ENCODE data around the gene SMTNL2.

SMTNL2 gene

DNA sequence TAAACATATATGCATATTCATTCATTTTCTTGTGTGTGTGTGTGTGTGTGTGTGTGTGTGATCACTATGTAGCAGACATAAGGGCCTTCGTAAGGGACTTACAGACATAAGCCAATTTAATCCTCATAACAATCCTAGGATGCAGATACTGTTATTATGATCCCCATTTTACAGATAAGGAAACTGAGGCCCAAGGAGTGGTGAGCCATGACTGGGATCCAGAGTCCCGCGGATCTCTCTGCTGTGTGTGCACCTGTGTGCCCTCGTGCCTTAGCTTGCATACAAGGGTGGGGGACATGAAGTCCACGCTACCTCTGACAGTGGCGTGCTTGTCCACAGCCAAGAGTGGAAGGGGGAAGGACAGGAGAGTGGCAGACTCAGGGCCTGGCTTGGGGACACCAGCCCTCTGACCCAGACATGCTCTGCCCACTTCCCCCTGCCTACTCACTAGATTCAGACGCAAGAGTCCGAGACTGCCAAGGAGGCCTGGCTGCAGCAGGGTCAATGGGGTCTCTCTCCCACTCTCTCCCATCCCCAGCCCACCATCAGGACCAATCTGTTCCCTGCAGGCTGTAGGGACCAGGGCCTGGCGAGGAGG, 9.8 kb upstream of the SMTNL2 start:
- H3K27ac ChIP-seq (ENCODE audit: low read depth, low read length, poor library complexity, severe bottlenecking) = no peak overlapping the region
- no peaks in the 10 kb centered on the region for H3K79me2 ChIP-seq (ENCODE audit: insufficient read depth, low read length)
- TF ChIP-seq CTCF (IDR thresholded peaks at IDR 0.05; ENCODE audit: low read length) (no peak), EZH2 (IDR thresholded peaks at IDR 0.05; ENCODE audit: borderline replicate concordance, low read length) (no peak)
- H3K4me1 ChIP-seq (ENCODE audit: insufficient read depth, low read length, severe bottlenecking) = no peaks in the 10 kb centered on the region
- no peak overlapping the region for H3K4me2 ChIP-seq (ENCODE audit: low read length)
- H3K9me3 ChIP-seq (ENCODE audit: low read length) = no peaks in the 10 kb centered on the region
- no peaks in the 10 kb centered on the region for H3K36me3 ChIP-seq (ENCODE audit: insufficient read depth, low read length)
- no peak overlapping the region for H3K9ac ChIP-seq (ENCODE audit: low read length)
- no peaks in the 10 kb centered on the region for H4K20me1 ChIP-seq (ENCODE audit: insufficient read depth, low read length)
- H2AFZ ChIP-seq (ENCODE audit: low read length) = no peak overlapping the region
- H3K9me2 ChIP-seq (ENCODE audit: low read depth, low read length) = no peaks in the 10 kb centered on the region
- H3K4me3 ChIP-seq (ENCODE audit: low read depth, low read length, poor library complexity, severe bottlenecking) = no peak overlapping the region
- H3K27me3 ChIP-seq (ENCODE audit: insufficient read depth, low read length) = peaks cover 14% of the 10 kb centered on the region; the same call in 1 of the 2 replicates
- no peaks in the 10 kb centered on the region for H3F3A ChIP-seq (ENCODE audit: insufficient read depth, low read length)

DNA sequence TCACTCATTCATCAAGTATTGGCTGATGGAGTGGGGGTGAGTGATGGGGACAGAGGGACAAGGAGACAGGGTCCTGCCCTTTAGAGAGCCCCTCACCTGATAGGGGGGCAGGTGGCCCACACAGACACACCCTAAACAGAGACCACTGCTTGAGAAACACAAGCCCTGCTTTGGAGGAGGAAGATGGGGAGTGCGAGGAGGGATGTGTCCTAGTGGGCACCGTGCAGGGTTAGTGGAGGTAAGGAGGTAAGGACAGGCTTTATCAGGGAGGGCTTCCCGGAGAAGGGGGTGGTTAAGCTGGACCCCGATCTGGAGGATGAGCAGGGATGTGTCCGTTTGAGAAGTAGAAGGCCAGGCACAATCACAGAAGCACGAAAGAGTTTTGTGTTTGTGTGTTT, 8.2 kb upstream of the SMTNL2 start:
- no peaks in the 10 kb centered on the region for H3K36me3 ChIP-seq (ENCODE audit: insufficient read depth, low read length)
- H3K4me2 ChIP-seq (ENCODE audit: low read length) = no peak overlapping the region
- H3K9me3 ChIP-seq (ENCODE audit: low read length) = no peaks in the 10 kb centered on the region
- no peak overlapping the region for H2AFZ ChIP-seq (ENCODE audit: low read length)
- H3K9me2 ChIP-seq (ENCODE audit: low read depth, low read length) = no peaks in the 10 kb centered on the region
- no peaks in the 10 kb centered on the region for H4K20me1 ChIP-seq (ENCODE audit: insufficient read depth, low read length)
- no peak for TF ChIP-seq CTCF (IDR thresholded peaks at IDR 0.05; ENCODE audit: low read length)
- no peak for TF ChIP-seq EZH2 (IDR thresholded peaks at IDR 0.05; ENCODE audit: borderline replicate concordance, low read length)
- H3K27me3 ChIP-seq (ENCODE audit: insufficient read depth, low read length) = peaks cover 17% of the 10 kb centered on the region
- H3F3A ChIP-seq (ENCODE audit: insufficient read depth, low read length) = no peaks in the 10 kb centered on the region
- no peak overlapping the region for H3K4me3 ChIP-seq (ENCODE audit: low read depth, low read length, poor library complexity, severe bottlenecking)
- no peaks in the 10 kb centered on the region for H3K79me2 ChIP-seq (ENCODE audit: insufficient read depth, low read length)
- H3K4me1 ChIP-seq (ENCODE audit: insufficient read depth, low read length, severe bottlenecking) = no peaks in the 10 kb centered on the region
- no peak overlapping the region for H3K27ac ChIP-seq (ENCODE audit: low read depth, low read length, poor library complexity, severe bottlenecking)
- no peak overlapping the region for H3K9ac ChIP-seq (ENCODE audit: low read length)

GRCh38 chr17:4576729-4577322, 7.5 kb upstream of the SMTNL2 start:
- Histone ChIP-seq H3F3A (ENCODE audit: insufficient read depth, low read length) (no peaks in the 10 kb centered on the region), H3K4me2 (ENCODE audit: low read length) (no peak overlapping the region), H2AFZ (ENCODE audit: low read length) (no peak overlapping the region), H3K27ac (ENCODE audit: low read depth, low read length, poor library complexity, severe bottlenecking) (no peak overlapping the region), H3K4me1 (ENCODE audit: insufficient read depth, low read length, severe bottlenecking) (no peaks in the 10 kb centered on the region), H4K20me1 (ENCODE audit: insufficient read depth, low read length) (no peaks in the 10 kb centered on the region), H3K27me3 (ENCODE audit: insufficient read depth, low read length) (peaks cover 15% of the 10 kb centered on the region), H3K4me3 (ENCODE audit: low read depth, low read length, poor library complexity, severe bottlenecking) (no peak overlapping the region), H3K79me2 (ENCODE audit: insufficient read depth, low read length) (no peaks in the 10 kb centered on the region), H3K9me3 (ENCODE audit: low read length) (no peaks in the 10 kb centered on the region), H3K36me3 (ENCODE audit: insufficient read depth, low read length) (no peaks in the 10 kb centered on the region), H3K9ac (ENCODE audit: low read length) (no peak overlapping the region), H3K9me2 (ENCODE audit: low read depth, low read length) (no peaks in the 10 kb centered on the region)
- TF ChIP-seq CTCF (IDR thresholded peaks at IDR 0.05; ENCODE audit: low read length) (no peak), EZH2 (IDR thresholded peaks at IDR 0.05; ENCODE audit: borderline replicate concordance, low read length) (no peak)

Measured in OCI-LY1 (cell line).